Measurements from ENCODE around the gene MAN2A2. TPM values are rescaled to one million over a fixed set of nuclear protein-coding genes. Genes with fewer than 3 reads are reported as not detected.

Gene MAN2A2
- total RNA-seq, 1 experiment from 2014 or later: 64.9 TPM

DNA sequence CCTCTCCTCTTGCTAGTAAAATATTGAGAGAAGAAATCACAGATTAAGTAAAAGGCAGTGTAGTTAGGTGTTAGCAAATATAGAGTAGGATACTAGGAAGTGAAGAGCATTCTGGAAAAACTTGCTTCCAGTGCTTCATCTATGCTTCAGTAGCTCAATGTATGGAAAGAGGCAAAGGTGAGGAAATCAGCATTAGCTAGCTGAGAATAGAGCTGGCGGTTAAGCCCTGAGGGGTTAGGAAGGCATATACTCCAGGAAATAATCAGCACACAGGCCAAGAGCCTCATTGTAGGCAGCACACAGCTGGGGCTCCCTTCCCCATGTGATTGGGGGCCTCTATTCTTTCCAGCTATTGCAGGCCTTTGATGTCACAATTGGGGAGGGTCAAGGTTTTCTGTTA, 65.3 kb downstream of the MAN2A2 start:
- no peak overlapping the region for H3K4me3 Mint-ChIP-seq (ENCODE audit: unreplicated experiment)
- no peak overlapping the region for H3K27ac Mint-ChIP-seq (ENCODE audit: unreplicated experiment)
- H3K9me3 ChIP-seq: no peaks in the 10 kb centered on the region
- no peaks in the 10 kb centered on the region for H3K9me3 Mint-ChIP-seq (ENCODE audit: unreplicated experiment)
- H3K27me3 Mint-ChIP-seq (ENCODE audit: insufficient read depth, unreplicated experiment): no peaks in the 10 kb centered on the region
- intact Hi-C loops (cut with micrococcal nuclease; ENCODE audit: unreplicated experiment): no loop called here
- peaks cover 90% of the 10 kb centered on the region for H3K36me3 Mint-ChIP-seq (ENCODE audit: insufficient read depth, unreplicated experiment)
- no peaks in the 10 kb centered on the region; the same call in 1 of the 2 replicates for H3K36me3 ChIP-seq (ENCODE audit: control insufficient read depth, insufficient read depth, low read length)
- no peak overlapping the region for H3K4me3 ChIP-seq (ENCODE audit: low read depth, low read length)
- no TSS peak for BruUV-seq (replicated peaks)
- no peaks in the 10 kb centered on the region for H3K4me1 ChIP-seq
- POLR2A ChIA-PET: interaction anchor here (0.6 kb wide), 1 partner anchor 13 kb away, joined by 4 read pairs; no protein-coding TSS in a partner anchor
- H3K27me3 ChIP-seq (replicated peaks; ENCODE audit: control insufficient read depth, insufficient read depth, low read length): no peaks in the 10 kb centered on the region
- CTCF ChIA-PET: interaction anchor here (0.6 kb wide), 1 partner anchor 32 kb away, joined by 3 read pairs; no protein-coding TSS in a partner anchor
- no peaks in the 10 kb centered on the region for H3K4me1 Mint-ChIP-seq (ENCODE audit: low read depth, unreplicated experiment)
- DNase-seq: no peak
- no peak for TF ChIP-seq CTCF (IDR thresholded peaks at IDR 0.05; ENCODE audit: insufficient read depth in 1 of 2, low read depth in 1 of 2, low read length in 1 of 2, severe bottlenecking in 1 of 2, unreplicated experiment in 1 of 2)

GRCh38 chr15:90970274-90970673, 67.2 kb downstream of the MAN2A2 start:
- H3K4me3 Mint-ChIP-seq (ENCODE audit: unreplicated experiment): no peak overlapping the region
- H3K27ac Mint-ChIP-seq (ENCODE audit: unreplicated experiment): no peak overlapping the region
- ChIA-PET POLR2A (no interaction called here), CTCF (no interaction called here)
- H3K9me3 Mint-ChIP-seq (ENCODE audit: unreplicated experiment): no peaks in the 10 kb centered on the region
- no peaks in the 10 kb centered on the region for H3K27me3 Mint-ChIP-seq (ENCODE audit: insufficient read depth, unreplicated experiment)
- H3K4me3 ChIP-seq (ENCODE audit: low read depth, low read length): no peak overlapping the region
- H3K4me1 ChIP-seq: no peaks in the 10 kb centered on the region
- intact Hi-C loops (cut with micrococcal nuclease; ENCODE audit: unreplicated experiment): loop anchor here (5.0 kb wide), 1 partner anchor 62 kb away; no protein-coding TSS in a partner anchor
- no TSS peak for BruUV-seq (replicated peaks)
- H3K4me1 Mint-ChIP-seq (ENCODE audit: low read depth, unreplicated experiment): no peaks in the 10 kb centered on the region
- no peaks in the 10 kb centered on the region for H3K36me3 ChIP-seq (ENCODE audit: control insufficient read depth, insufficient read depth, low read length)
- no peaks in the 10 kb centered on the region for H3K27me3 ChIP-seq (replicated peaks; ENCODE audit: control insufficient read depth, insufficient read depth, low read length)
- H3K9me3 ChIP-seq: no peaks in the 10 kb centered on the region
- peaks cover 90% of the 10 kb centered on the region for H3K36me3 Mint-ChIP-seq (ENCODE audit: insufficient read depth, unreplicated experiment)
- no peak for TF ChIP-seq CTCF (IDR thresholded peaks at IDR 0.05; ENCODE audit: insufficient read depth in 1 of 2, low read depth in 1 of 2, low read length in 1 of 2, severe bottlenecking in 1 of 2, unreplicated experiment in 1 of 2)
- no peak for DNase-seq

GRCh38 chr15:90972133-90972532, 69.0 kb downstream of the MAN2A2 start:
- Mint-ChIP-seq H3K4me1 (ENCODE audit: low read depth, unreplicated experiment) (no peaks in the 10 kb centered on the region), H3K27me3 (ENCODE audit: insufficient read depth, unreplicated experiment) (no peaks in the 10 kb centered on the region), H3K9me3 (ENCODE audit: unreplicated experiment) (no peaks in the 10 kb centered on the region), H3K4me3 (ENCODE audit: unreplicated experiment) (no peak overlapping the region), H3K27ac (ENCODE audit: unreplicated experiment) (no peak overlapping the region), H3K36me3 (ENCODE audit: insufficient read depth, unreplicated experiment) (peaks cover 81% of the 10 kb centered on the region)
- ChIA-PET CTCF (no interaction called here), POLR2A (interaction anchor here (0.7 kb wide), 1 partner anchor 36 kb away, joined by 8 read pairs; no protein-coding TSS in a partner anchor)
- TF ChIP-seq CTCF (IDR thresholded peaks at IDR 0.05; ENCODE audit: insufficient read depth in 1 of 2, low read depth in 1 of 2, low read length in 1 of 2, severe bottlenecking in 1 of 2, unreplicated experiment in 1 of 2): no peak
- DNase-seq: no peak
- H3K4me1 ChIP-seq: no peaks in the 10 kb centered on the region
- BruUV-seq (replicated peaks): no TSS peak
- no peaks in the 10 kb centered on the region for H3K27me3 ChIP-seq (replicated peaks; ENCODE audit: control insufficient read depth, insufficient read depth, low read length)
- intact Hi-C loops (cut with micrococcal nuclease; ENCODE audit: unreplicated experiment): loop anchor here (5.0 kb wide), 1 partner anchor 60 kb away; no protein-coding TSS in a partner anchor
- no peaks in the 10 kb centered on the region for H3K9me3 ChIP-seq
- H3K4me3 ChIP-seq (ENCODE audit: low read depth, low read length): no peak overlapping the region
- H3K36me3 ChIP-seq (ENCODE audit: control insufficient read depth, insufficient read depth, low read length): no peaks in the 10 kb centered on the region

Other genes starting within 250 kb of the MAN2A2 start
- 15.6 and 18.1 TPM in 2 replicates for gene BLM, start 186.0 kb upstream of the MAN2A2 start, total RNA-seq (2022)
- 41.5 and 43.0 TPM in 2 replicates for gene FURIN, start 34.7 kb upstream of the MAN2A2 start, total RNA-seq (2022)
- gene FES, start 18.8 kb upstream of the MAN2A2 start, total RNA-seq (2022): 1.7 and 1.8 TPM in 2 replicates
- 20.0 and 21.6 TPM in 2 replicates for gene HDDC3, start 29.2 kb downstream of the MAN2A2 start, total RNA-seq (2022)
- gene UNC45A, start 32.0 kb downstream of the MAN2A2 start, total RNA-seq (2022): 62.6 and 63.8 TPM in 2 replicates
- gene RCCD1, start 51.6 kb downstream of the MAN2A2 start, total RNA-seq (2022): 26.1 and 29.6 TPM in 2 replicates
- 142 and 145 TPM in 2 replicates for gene PRC1, start 91.2 kb downstream of the MAN2A2 start, total RNA-seq (2022)
- 13.3 and 13.7 TPM in 2 replicates for gene VPS33B, start 119.3 kb downstream of the MAN2A2 start, total RNA-seq (2022)
- gene SV2B, start 197.0 kb downstream of the MAN2A2 start, total RNA-seq (2022): not detected in 2 replicates

All from Caco-2 (cell line).